HG02938 (cell line): ENCODE data around the gene NCAM1.
A peak's percentile ranks its signal among the peaks of the same experiment; 100 is the strongest.

Experiments
- ATAC-seq: cut with Tn5 transposase; IDR thresholded peaks from one replicate; pipeline ENCODE4 v1.9.1; 2021; ENCODE audit warnings: mild to moderate bottlenecking, moderate library complexity; ENCODE audit not compliant: unreplicated experiment

Gene NCAM1

GRCh38 chr11:113271551-113272245, 310.5 kb downstream of the NCAM1 start:
- no peak for ATAC-seq

GRCh38 chr11:113272281-113272680, 311.1 kb downstream of the NCAM1 start:
- no peak for ATAC-seq

DNA sequence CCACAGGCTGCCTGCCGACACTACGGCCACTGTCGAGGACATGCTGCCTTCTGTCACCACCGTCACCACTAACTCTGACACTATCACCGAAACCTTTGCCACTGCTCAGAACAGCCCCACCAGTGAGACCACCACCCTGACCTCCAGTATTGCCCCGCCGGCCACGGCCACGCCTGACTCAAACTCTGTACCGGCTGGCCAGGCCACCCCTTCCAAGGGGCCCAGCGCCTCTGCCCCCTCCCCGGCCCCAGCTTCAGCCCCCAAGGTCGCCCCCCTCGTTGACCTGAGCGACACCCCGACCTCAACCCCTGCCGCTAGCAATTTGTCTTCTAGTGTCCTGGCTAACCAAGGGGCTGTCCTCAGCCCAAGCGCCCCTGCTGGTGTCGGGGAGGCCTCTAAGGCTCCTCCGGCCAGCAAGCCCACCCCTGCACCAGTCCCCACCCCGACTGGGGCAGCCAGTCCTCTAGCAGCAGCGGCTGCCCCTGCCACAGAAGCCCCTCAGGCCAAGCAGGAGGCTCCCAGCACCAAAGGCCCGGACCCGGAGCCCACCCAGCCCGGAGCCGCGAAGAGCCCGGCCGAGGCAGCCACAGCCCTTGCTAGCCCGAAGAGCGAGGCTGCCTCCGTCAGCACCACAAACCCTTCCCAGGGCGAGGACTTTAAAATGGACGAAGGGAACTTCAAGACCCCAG, 311.9 kb downstream of the NCAM1 start:
- ATAC-seq = no peak

GRCh38 chr11:113273720-113274119, 312.5 kb downstream of the NCAM1 start:
- no peak for ATAC-seq

DNA sequence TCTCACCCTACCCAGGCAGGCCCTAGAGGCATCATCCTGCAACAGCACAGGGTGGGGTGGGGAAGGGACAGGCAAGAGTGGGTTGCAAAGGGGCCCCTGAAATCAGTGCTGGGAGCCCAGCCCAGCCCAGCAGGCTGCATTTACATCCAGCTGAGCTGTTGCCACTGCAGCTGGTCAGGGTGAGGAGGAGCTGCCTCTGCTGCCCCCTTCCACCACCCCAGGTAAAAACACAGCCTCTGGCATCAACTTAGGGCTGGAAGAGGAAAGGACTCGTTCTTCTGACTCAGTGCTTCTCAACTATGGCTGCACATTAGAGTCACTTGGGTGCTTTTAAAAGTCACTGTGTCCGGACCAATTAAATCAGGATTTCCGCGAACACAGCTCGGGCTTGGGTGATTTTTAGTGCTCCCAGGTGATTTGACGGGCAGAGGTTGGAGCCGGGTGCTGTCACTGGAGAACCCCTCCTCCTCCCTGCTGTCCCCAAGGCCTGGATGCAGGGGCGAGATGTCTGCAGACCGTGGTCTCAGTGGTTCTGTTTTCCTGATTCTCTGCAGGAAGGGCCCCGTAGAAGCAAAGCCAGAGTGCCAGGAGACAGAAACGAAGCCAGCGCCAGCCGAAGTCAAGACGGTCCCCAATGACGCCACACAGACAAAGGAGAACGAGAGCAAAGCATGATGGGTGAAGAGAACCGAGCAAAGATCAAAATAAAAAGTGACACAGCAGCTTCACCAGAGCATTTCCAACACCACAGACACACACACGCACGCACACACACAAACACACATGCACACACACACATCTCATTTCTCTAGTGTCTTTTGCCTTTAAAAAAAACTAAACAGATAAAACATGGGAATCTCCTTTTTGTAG, 313.7 kb downstream of the NCAM1 start:
- no peak for ATAC-seq

DNA sequence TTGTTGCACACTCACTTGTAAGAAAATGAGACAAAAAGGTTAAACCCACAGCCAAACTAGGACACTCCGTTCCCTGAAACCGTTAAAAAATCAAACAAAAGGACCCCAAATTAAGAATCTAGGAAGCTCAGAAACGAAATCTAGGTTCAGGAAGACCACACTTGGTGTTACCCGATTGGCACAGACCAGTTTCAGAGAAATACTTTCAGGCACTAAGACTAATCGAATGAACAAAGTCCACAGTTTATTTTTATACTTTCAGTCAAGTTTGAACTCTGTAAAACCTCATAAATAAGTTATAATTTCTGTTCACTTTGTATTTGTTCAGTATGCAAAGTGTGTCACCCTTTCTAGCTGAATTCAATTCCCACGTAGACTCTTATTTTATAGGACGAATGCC, 314.4 kb downstream of the NCAM1 start:
- ATAC-seq = no peak

DNA sequence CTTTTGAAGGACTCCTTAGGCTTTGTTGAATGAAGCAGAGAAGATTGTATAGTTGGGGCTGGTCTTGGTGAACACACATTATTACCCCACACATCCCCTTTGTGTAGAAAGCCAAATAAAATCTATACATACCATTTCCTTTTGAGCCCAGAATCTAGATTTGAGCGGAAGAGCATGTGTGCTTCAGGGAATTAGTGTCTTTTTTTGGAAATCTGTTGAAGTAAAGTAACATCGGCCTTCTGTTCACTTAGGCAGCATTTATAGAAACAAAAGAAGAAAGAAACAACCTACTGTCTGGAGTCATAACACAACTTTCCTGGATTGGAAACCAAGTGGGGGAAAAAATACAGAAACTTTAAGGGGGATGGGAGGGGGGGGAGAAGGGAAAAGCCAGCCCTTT, 315.2 kb downstream of the NCAM1 start:
- no peak for ATAC-seq

DNA sequence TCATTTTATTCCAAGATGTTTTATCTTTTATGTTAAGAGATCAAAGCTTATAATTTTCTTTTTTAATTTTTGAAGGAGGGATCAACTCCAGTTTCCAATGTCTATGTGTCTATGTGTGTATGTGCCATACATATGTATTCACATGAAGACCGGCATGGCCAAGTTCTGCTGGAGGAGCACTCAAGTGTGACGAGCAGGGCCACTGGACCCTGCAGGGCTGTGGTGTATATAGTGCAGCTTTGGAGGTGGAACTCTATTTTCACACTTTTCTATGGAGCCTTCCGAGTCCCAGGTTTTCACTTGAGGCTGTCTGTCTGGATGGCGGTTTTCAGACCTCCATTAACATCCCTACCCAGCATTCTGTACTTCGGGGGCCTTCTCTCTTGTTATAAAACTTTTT, 316.7 kb downstream of the NCAM1 start:
- no peak for ATAC-seq

DNA sequence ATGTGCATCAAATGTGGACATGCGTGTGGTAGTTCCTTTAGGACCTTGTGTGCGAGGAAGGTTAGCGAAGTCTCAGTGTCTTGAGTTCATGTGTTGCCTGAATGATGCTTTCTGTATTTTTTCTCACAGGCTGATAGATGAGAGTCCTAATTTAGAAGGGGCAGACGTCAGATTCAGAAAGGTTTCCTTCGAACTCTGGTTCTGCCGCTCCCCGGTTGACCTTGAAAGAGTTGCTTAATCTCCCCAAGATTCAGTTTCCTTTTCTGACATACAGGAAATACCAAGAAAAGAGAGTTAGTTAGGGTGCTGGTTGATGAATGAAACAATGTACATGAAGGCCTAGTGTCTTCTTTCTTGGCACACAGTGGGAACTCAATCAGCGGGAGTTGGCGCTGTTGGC, 317.3 kb downstream of the NCAM1 start:
- no peak for ATAC-seq

DNA sequence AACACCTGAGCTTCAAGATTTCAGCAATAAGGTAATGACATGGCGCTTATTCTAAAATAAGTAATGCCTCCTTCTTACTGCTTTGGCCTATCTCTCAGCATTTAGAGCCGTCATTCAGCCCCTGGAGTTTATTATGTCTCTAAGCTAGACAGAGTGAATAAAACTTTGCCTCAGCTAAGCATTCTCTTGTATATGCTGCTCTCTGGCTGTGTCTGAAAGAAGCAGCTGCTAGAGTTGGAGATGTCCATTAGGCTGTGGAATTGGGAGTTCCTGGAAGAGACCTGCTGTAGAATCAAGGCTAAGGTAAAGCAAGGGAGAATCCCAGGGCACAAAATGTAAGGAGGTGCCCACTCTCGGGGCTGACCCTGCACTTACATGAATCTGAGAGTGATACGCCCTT, 317.7 kb downstream of the NCAM1 start:
- no peak for ATAC-seq

- ATAC-seq = no peak
Observed at GRCh38 chr11:113279591-113279990, 318.4 kb downstream of the NCAM1 start.

DNA sequence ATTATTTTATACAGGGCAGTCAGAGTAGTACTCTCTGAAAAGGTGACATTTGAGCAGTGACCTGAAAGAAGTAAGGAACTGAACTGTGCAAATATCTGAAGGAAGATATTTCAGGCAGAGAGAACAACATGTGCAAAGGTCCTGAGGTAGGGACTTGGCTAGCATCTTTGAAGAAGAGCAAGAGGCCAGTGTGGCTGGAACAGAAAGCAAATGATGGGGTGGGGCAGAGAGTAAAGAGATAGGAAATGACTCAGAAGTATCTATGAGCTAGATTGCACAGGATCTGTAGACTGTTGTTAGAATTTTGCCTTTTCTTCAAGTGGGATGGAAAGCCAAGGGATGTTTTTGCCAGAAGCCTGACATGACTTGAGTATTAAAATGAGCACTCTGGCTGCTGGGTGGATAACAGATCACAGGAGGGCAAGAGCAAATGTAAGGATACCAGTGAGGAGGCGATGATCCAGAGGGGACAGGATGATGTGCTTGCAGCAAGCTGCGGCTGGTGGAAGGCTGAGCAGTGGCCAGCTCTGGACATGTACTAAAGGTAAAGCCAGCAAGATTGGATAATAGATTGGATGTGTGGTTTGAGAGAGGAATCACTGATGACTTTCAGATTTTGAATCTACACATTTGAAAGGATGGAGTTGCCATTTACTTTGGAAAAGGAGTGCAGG, 320.0 kb downstream of the NCAM1 start:
- no peak for ATAC-seq

GRCh38 chr11:113282898-113283437, 321.7 kb downstream of the NCAM1 start:
- ATAC-seq = no peak

DNA sequence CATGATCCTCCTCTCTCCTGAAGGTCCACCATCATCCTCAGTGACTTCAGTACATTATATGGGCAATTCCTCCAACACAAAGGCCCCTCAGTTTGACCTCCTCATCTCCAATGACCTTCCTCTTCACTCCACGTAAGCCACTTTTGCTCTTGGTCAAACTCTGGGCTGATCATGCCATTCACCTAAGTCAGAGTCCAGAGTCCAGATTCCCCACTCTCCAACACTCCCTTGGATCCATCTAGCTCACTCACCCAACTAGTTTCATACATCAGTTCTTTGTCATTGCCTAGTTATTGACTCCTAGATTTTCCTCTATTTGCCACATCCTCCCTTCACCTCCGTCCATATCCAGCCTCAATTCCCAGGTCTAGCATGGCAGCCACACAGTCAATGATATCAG, 322.7 kb downstream of the NCAM1 start:
- no peak for ATAC-seq

- no peak for ATAC-seq
Observed at GRCh38 chr11:113286009-113286408, 324.8 kb downstream of the NCAM1 start.

- no peak for ATAC-seq
Observed at GRCh38 chr11:113286509-113287497, 325.6 kb downstream of the NCAM1 start.

DNA sequence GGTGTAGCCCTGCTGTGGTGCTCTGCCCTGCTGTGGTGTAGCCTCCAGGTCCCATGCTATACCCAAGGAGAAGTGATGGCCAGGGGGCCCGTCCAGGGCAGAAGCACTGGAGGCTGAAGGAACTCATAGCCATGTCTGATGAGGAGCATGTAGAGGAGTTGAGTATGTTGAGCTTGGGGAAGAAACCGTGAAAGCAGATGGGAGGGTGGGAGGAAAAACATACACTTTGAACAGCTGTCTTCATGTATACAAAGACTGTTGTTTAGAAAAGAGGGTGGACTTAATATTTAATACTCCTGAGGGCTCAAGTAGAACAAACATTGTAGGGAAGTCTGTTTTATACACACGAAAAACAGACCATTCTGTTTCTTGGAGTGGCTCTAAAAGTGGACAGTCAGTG, 326.6 kb downstream of the NCAM1 start:
- no peak for ATAC-seq

DNA sequence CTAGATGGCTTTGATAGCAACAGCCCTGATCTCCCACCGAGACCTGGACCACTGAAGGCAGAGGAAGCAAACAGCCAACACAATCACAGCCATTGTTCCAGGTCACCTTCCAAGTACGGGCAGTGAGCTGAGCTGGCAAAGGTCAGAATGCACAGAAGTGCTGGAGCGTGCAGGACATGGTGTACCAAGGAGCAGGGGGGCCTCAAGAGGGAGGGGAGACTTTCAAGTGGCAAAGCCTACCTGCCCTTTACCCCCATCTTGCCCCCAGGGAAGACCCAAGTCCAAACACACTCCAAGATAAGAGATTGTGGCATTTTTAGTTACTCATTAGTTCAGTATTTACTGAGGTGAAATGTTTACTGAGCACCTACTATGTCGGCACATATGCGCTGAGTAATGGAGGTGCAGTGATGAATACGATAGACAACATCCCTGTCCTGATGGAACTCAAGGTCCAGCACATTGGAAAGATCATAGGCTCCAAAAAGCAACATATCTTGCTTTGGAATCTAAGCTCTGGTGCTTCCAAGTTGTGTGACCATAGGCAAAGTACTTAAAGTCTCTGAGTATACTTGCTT, 327.2 kb downstream of the NCAM1 start:
- no peak for ATAC-seq

- ATAC-seq = peak; percentile 88
Observed at GRCh38 chr11:113289431-113290187, 328.4 kb downstream of the NCAM1 start.
